Measurements from ENCODE around the gene COG5. TPM values are rescaled to one million over a fixed set of nuclear protein-coding genes. Genes with fewer than 3 reads are reported as not detected.

Gene COG5
- total RNA-seq, 1 experiment from 2014 or later: 32.2 TPM

- Histone ChIP-seq H3K27ac (ENCODE audit: low read depth, low read length, poor library complexity, severe bottlenecking) (no peak overlapping the region), H3K36me3 (ENCODE audit: insufficient read depth, low read length, poor library complexity, severe bottlenecking) (no peaks in the 10 kb centered on the region), H3K9me3 (ENCODE audit: low read depth, low read length, poor library complexity, severe bottlenecking) (no peaks in the 10 kb centered on the region), H3K4me1 (ENCODE audit: insufficient read depth, low read length, poor library complexity, severe bottlenecking) (no peaks in the 10 kb centered on the region), H3K4me3 (ENCODE audit: low read depth, low read length, poor library complexity, severe bottlenecking) (no peak overlapping the region), H3K27me3 (replicated peaks; ENCODE audit: insufficient read depth, low read depth, low read length, poor library complexity) (no peaks in the 10 kb centered on the region)
- POLR2A ChIA-PET (ENCODE audit: low non-redundant PET): no interaction called here
- no TSS peak for BruUV-seq (replicated peaks)
- no peak for DNase-seq (ENCODE audit: low spot score)
- CTCF ChIA-PET: no interaction called here
- intact Hi-C loops (cut with micrococcal nuclease; ENCODE audit: unreplicated experiment): no loop called here
- TF ChIP-seq, protein P1, sequence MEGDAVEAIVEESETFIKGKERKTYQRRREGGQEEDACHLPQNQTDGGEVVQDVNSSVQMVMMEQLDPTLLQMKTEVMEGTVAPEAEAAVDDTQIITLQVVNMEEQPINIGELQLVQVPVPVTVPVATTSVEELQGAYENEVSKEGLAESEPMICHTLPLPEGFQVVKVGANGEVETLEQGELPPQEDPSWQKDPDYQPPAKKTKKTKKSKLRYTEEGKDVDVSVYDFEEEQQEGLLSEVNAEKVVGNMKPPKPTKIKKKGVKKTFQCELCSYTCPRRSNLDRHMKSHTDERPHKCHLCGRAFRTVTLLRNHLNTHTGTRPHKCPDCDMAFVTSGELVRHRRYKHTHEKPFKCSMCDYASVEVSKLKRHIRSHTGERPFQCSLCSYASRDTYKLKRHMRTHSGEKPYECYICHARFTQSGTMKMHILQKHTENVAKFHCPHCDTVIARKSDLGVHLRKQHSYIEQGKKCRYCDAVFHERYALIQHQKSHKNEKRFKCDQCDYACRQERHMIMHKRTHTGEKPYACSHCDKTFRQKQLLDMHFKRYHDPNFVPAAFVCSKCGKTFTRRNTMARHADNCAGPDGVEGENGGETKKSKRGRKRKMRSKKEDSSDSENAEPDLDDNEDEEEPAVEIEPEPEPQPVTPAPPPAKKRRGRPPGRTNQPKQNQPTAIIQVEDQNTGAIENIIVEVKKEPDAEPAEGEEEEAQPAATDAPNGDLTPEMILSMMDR (conservative IDR thresholded peaks at IDR 0.05; ENCODE audit: low read depth, low read length): no peak
- no peak for TF ChIP-seq EZH2 (IDR thresholded peaks at IDR 0.05; ENCODE audit: borderline replicate concordance, low read depth, low read length, poor library complexity, severe bottlenecking)
Measured at GRCh38 chr7:107446531-107446930, 117.2 kb downstream of the COG5 start.

DNA sequence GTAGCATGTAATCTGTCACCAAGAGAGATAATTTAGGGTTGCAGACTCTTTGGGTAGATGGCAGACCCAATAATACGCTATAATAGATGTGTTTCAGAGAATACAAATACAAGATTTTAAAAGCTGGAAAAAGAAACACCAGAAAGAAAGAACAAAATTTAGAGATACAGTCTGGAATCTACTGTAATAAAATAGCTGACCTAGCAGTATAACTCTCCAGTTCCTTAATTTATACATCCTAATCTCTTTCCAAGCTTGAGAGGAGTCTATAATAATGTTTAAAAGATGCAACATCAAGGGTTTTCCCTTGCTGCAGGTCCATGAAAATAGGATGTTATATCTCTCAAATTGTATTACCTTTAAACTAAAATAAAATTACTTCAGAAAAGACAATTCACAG, 121.0 kb downstream of the COG5 start:
- ChIA-PET POLR2A (ENCODE audit: low non-redundant PET) (no interaction called here), CTCF (no interaction called here)
- Histone ChIP-seq H3K9me3 (ENCODE audit: low read depth, low read length, poor library complexity, severe bottlenecking) (no peaks in the 10 kb centered on the region), H3K27me3 (replicated peaks; ENCODE audit: insufficient read depth, low read depth, low read length, poor library complexity) (no peaks in the 10 kb centered on the region), H3K36me3 (ENCODE audit: insufficient read depth, low read length, poor library complexity, severe bottlenecking) (no peaks in the 10 kb centered on the region), H3K27ac (ENCODE audit: low read depth, low read length, poor library complexity, severe bottlenecking) (no peak overlapping the region), H3K4me3 (ENCODE audit: low read depth, low read length, poor library complexity, severe bottlenecking) (no peak overlapping the region), H3K4me1 (ENCODE audit: insufficient read depth, low read length, poor library complexity, severe bottlenecking) (no peaks in the 10 kb centered on the region)
- no TSS peak for BruUV-seq (replicated peaks)
- TF ChIP-seq, protein P1 (conservative IDR thresholded peaks at IDR 0.05; ENCODE audit: low read depth, low read length): no peak
- no peak for TF ChIP-seq EZH2 (IDR thresholded peaks at IDR 0.05; ENCODE audit: borderline replicate concordance, low read depth, low read length, poor library complexity, severe bottlenecking)
- intact Hi-C loops (cut with micrococcal nuclease; ENCODE audit: unreplicated experiment): no loop called here
- no peak for DNase-seq (ENCODE audit: low spot score)

- DNase-seq (ENCODE audit: low spot score): no peak
- BruUV-seq (replicated peaks): no TSS peak
- no peak overlapping the region for H3K27ac ChIP-seq (ENCODE audit: low read depth, low read length, poor library complexity, severe bottlenecking)
- ChIA-PET POLR2A (ENCODE audit: low non-redundant PET) (no interaction called here), CTCF (no interaction called here)
- no peaks in the 10 kb centered on the region for H3K36me3 ChIP-seq (ENCODE audit: insufficient read depth, low read length, poor library complexity, severe bottlenecking)
- no peaks in the 10 kb centered on the region for H3K9me3 ChIP-seq (ENCODE audit: low read depth, low read length, poor library complexity, severe bottlenecking)
- no peaks in the 10 kb centered on the region for H3K4me1 ChIP-seq (ENCODE audit: insufficient read depth, low read length, poor library complexity, severe bottlenecking)
- no peak for TF ChIP-seq EZH2 (IDR thresholded peaks at IDR 0.05; ENCODE audit: borderline replicate concordance, low read depth, low read length, poor library complexity, severe bottlenecking)
- TF ChIP-seq, protein P1 (conservative IDR thresholded peaks at IDR 0.05; ENCODE audit: low read depth, low read length): no peak
- H3K27me3 ChIP-seq (replicated peaks; ENCODE audit: insufficient read depth, low read depth, low read length, poor library complexity): no peaks in the 10 kb centered on the region
- intact Hi-C loops (cut with micrococcal nuclease; ENCODE audit: unreplicated experiment): no loop called here
- no peak overlapping the region for H3K4me3 ChIP-seq (ENCODE audit: low read depth, low read length, poor library complexity, severe bottlenecking)
Measured at GRCh38 chr7:107441581-107442422, 121.9 kb downstream of the COG5 start.
